ENCODE results near the gene SDK1. TPM values are rescaled to one million over a fixed set of nuclear protein-coding genes. Genes with fewer than 3 reads are reported as not detected.

SDK1 gene
- total RNA-seq, 1 donor from 2014 or later: 10.9 TPM

DNA sequence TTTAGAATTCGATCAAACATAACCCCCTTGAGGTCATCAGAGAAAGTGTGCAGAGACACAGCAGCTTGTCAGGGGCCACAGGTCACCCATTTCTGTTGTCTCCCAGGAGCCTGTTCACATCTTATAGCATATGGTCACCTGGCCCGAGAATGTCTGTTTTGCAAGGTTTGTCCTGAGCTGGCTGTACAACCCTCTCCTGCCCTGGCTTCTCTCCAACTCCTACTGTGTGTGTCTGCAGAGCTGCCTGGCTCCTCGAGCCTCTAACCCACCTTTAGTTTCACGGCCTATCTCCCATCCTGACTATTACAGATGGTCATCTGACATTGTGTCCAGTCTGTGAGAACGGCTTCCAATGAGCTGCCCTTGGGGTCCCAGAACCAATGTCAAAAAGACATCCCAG lies 683.4 kb downstream of the SDK1 start:
- no peaks in the 10 kb centered on the region for H3K4me1 Mint-ChIP-seq (ENCODE audit: low read depth)
- peaks cover 13% of the 10 kb centered on the region for H3K9me3 Mint-ChIP-seq (ENCODE audit: low read depth)
- no peak for DNase-seq (ENCODE audit: low spot score)
- H3K27me3 Mint-ChIP-seq (ENCODE audit: low read depth): no peaks in the 10 kb centered on the region
- no peak overlapping the region for H3K27ac Mint-ChIP-seq (ENCODE audit: unreplicated experiment)
- TF ChIP-seq, protein P1, sequence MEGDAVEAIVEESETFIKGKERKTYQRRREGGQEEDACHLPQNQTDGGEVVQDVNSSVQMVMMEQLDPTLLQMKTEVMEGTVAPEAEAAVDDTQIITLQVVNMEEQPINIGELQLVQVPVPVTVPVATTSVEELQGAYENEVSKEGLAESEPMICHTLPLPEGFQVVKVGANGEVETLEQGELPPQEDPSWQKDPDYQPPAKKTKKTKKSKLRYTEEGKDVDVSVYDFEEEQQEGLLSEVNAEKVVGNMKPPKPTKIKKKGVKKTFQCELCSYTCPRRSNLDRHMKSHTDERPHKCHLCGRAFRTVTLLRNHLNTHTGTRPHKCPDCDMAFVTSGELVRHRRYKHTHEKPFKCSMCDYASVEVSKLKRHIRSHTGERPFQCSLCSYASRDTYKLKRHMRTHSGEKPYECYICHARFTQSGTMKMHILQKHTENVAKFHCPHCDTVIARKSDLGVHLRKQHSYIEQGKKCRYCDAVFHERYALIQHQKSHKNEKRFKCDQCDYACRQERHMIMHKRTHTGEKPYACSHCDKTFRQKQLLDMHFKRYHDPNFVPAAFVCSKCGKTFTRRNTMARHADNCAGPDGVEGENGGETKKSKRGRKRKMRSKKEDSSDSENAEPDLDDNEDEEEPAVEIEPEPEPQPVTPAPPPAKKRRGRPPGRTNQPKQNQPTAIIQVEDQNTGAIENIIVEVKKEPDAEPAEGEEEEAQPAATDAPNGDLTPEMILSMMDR (IDR thresholded peaks at IDR 0.05): no peak
- H3K36me3 Mint-ChIP-seq (ENCODE audit: low read depth): peaks cover 9% of the 10 kb centered on the region
- no peak overlapping the region for H3K4me3 Mint-ChIP-seq (ENCODE audit: unreplicated experiment)

DNA sequence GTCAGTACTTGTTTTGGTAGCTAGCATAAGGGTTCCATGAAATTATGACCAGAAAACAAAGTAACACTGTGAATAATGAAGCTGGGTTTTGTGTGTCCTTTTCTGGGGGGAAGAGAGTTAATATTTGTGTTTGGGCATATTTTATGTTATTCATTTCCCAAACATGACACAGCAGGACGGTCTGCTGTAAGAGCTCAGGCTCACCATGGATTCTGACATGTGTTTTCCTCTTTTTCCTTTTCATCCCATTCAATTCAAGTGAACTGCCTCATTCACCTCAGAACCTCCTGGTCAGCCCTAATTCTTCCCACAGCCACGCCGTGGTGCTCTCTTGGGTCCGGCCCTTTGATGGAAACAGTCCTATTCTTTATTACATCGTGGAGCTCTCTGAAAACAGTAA lies 685.9 kb downstream of the SDK1 start:
- H3K9me3 Mint-ChIP-seq (ENCODE audit: low read depth): peaks cover 5% of the 10 kb centered on the region
- no peak overlapping the region for H3K27ac Mint-ChIP-seq (ENCODE audit: unreplicated experiment)
- no peak for DNase-seq (ENCODE audit: low spot score)
- peaks cover 6% of the 10 kb centered on the region for H3K36me3 Mint-ChIP-seq (ENCODE audit: low read depth)
- H3K4me3 Mint-ChIP-seq (ENCODE audit: unreplicated experiment): no peak overlapping the region
- no peaks in the 10 kb centered on the region for H3K27me3 Mint-ChIP-seq (ENCODE audit: low read depth)
- no peaks in the 10 kb centered on the region for H3K4me1 Mint-ChIP-seq (ENCODE audit: low read depth)
- TF ChIP-seq, protein P1 (IDR thresholded peaks at IDR 0.05): no peak

DNA sequence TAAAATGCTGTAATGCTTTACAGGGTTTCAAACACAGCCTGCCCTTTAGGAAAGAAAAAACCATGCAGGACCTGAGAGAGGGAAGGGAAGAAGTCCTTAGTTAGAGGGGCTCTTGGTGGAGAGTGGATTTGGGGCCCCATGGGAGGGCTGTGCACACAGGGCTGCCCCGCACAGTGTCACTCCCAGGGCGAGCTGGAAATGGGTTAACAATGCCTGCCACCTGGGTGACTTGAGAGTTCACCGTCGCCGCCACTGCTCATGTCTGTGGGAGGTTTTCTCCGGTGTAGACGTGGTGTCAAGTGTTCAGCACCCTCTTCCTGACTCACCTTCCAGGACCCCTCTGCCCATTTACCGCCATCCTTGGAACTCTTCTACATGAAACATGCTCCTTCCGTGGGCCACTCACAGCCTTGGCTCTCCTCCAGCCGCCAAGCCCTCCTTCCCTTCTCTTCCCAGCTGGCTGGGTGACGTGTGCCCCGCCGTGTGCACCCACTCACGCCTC lies 686.4 kb downstream of the SDK1 start:
- TF ChIP-seq, protein P1 (IDR thresholded peaks at IDR 0.05): no peak
- Mint-ChIP-seq H3K27ac (ENCODE audit: unreplicated experiment) (no peak overlapping the region), H3K4me3 (ENCODE audit: unreplicated experiment) (no peak overlapping the region), H3K27me3 (ENCODE audit: low read depth) (no peaks in the 10 kb centered on the region), H3K4me1 (ENCODE audit: low read depth) (no peaks in the 10 kb centered on the region), H3K36me3 (ENCODE audit: low read depth) (peaks cover 6% of the 10 kb centered on the region), H3K9me3 (ENCODE audit: low read depth) (no peaks in the 10 kb centered on the region)
- no peak for DNase-seq (ENCODE audit: low spot score)

DNA sequence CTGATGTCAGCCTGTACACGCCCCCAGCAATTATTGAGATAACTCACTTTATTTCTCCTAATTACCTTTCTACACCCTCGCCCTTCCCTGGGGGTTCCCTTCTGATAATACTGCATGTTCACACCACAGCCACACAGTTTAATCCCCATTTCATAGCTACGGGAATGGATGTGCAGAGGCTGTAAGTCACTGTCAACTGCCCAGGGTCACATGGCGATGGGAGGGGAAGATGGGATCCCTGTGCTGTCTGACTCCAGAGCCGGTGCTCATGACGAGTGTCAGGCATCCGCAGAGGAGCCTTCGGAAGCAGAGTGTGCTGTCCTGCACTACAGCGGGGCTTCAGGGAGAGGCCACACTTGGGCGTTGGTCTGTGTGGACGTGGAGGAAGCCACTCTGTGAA lies 688.7 kb downstream of the SDK1 start:
- Mint-ChIP-seq H3K4me3 (ENCODE audit: unreplicated experiment) (no peak overlapping the region), H3K4me1 (ENCODE audit: low read depth) (no peaks in the 10 kb centered on the region), H3K36me3 (ENCODE audit: low read depth) (peaks cover 6% of the 10 kb centered on the region), H3K27me3 (ENCODE audit: low read depth) (no peaks in the 10 kb centered on the region), H3K27ac (ENCODE audit: unreplicated experiment) (no peak overlapping the region), H3K9me3 (ENCODE audit: low read depth) (no peaks in the 10 kb centered on the region)
- DNase-seq (ENCODE audit: low spot score): no peak
- TF ChIP-seq, protein P1 (IDR thresholded peaks at IDR 0.05): no peak

DNA sequence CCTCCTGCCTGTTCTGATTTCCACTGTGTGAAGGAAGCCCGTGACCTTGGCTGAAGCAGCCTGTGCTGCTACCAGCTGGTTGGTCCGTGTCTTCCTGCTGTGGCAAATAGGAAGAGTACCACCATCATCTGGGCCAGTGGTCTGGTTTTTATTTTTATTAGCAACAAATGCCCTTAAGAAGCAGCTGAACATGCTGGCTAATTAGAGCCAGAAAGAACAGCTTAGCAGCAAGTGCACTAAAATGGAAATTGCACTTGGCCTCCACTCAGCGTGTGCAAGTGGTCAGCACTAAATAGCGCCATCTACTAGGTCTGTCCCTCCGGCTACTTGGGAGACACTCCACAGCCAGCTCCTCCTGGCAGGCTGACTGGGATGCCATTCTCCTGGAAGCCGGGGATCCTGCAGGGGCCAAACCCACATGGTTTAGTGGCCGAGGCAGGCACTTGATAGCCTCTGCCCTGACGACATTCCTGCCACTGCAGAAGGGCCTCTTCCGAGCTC lies 690.7 kb downstream of the SDK1 start:
- H3K9me3 Mint-ChIP-seq (ENCODE audit: low read depth): no peaks in the 10 kb centered on the region
- no peaks in the 10 kb centered on the region for H3K27me3 Mint-ChIP-seq (ENCODE audit: low read depth)
- TF ChIP-seq, protein P1 (IDR thresholded peaks at IDR 0.05): no peak
- H3K27ac Mint-ChIP-seq (ENCODE audit: unreplicated experiment): no peak overlapping the region
- no peak for DNase-seq (ENCODE audit: low spot score)
- H3K4me3 Mint-ChIP-seq (ENCODE audit: unreplicated experiment): no peak overlapping the region
- H3K36me3 Mint-ChIP-seq (ENCODE audit: low read depth): peaks cover 6% of the 10 kb centered on the region
- H3K4me1 Mint-ChIP-seq (ENCODE audit: low read depth): no peaks in the 10 kb centered on the region

All from chondrocyte (in vitro differentiated cells).